GM23338 (cell line): Measurements from ENCODE around the gene RXRA. TPM values are rescaled to one million over a fixed set of nuclear protein-coding genes. Genes with fewer than 3 reads are reported as not detected.

Experiments
- ATAC-seq: fragments of 200-7000 bp; cut with Tn5 transposase; 3 replicates; pipeline ENCODE4 v1.9.1; 2020
- DNase-seq: peaks from one replicate; pipeline ENCODE4 v3.0.0-alpha.2; 2015; ENCODE audit warnings: low spot score
- H2AFZ ChIP-seq: fragments of 200-600 bp; sonication (generic); 2 replicates; pipeline ENCODE4 v1.8.0; 2016; ENCODE audit warnings: antibody characterized with exemption, mild to moderate bottlenecking, moderate library complexity
- H3F3A ChIP-seq: fragments of 200-600 bp; sonication (generic); replicated peaks from 2 replicates; pipeline ENCODE4 v1.8.0; 2017; ENCODE audit warnings: antibody characterized with exemption, mixed run types, low read depth
- H3K27ac ChIP-seq: fragments of 200-600 bp; sonication (generic); 2 replicates; pipeline ENCODE4 v1.6.1; 2016; ENCODE audit warnings: low read depth
- H3K27me3 ChIP-seq: fragments of 200-600 bp; sonication (generic); 2 replicates; pipeline ENCODE4 v1.8.0; 2016; ENCODE audit warnings: mild to moderate bottlenecking, mixed run types, moderate library complexity; ENCODE audit not compliant: insufficient read depth
- H3K36me3 ChIP-seq: fragments of 200-600 bp; sonication (generic); 2 replicates; pipeline ENCODE4 v1.8.0; 2016; ENCODE audit warnings: mild to moderate bottlenecking; ENCODE audit not compliant: insufficient read depth
- H3K4me1 ChIP-seq: fragments of 200-600 bp; sonication (generic); 2 replicates; pipeline ENCODE4 v1.8.0; 2016; ENCODE audit warnings: mild to moderate bottlenecking, moderate library complexity; ENCODE audit not compliant: insufficient read depth
- H3K4me2 ChIP-seq: fragments of 200-600 bp; sonication (generic); 2 replicates; pipeline ENCODE4 v1.7.1; 2017; ENCODE audit warnings: mixed run types
- H3K4me3 ChIP-seq: fragments of 200-600 bp; sonication (generic); 2 replicates; pipeline ENCODE4 v1.6.1; 2016; ENCODE audit warnings: mixed run types
- H3K79me2 ChIP-seq: fragments of 200-600 bp; sonication (generic); replicated peaks from 2 replicates; pipeline ENCODE4 v1.8.0; 2017; ENCODE audit warnings: mild to moderate bottlenecking; ENCODE audit not compliant: insufficient read depth
- H3K9me2 ChIP-seq: fragments of 200-600 bp; sonication (generic); 2 replicates; pipeline ENCODE4 v1.8.0; 2017; ENCODE audit not compliant: insufficient read depth
- H4K20me1 ChIP-seq: fragments of 200-600 bp; sonication (generic); replicated peaks from 2 replicates; pipeline ENCODE4 v1.8.0; 2017; ENCODE audit warnings: mild to moderate bottlenecking; ENCODE audit not compliant: insufficient read depth
- H3K27ac Mint-ChIP-seq: 2 replicates; pipeline ENCODE4 v1.8.0; 2020; ENCODE audit warnings: inconsistent platforms, mild to moderate bottlenecking, moderate library complexity, mixed read lengths
- H3K27me3 Mint-ChIP-seq: 3 replicates; pipeline ENCODE4 v1.8.0; 2022; ENCODE audit warnings: low read depth, mild to moderate bottlenecking, moderate library complexity, mixed read lengths, inconsistent platforms; ENCODE audit not compliant: insufficient read depth, poor library complexity
- H3K36me3 Mint-ChIP-seq: 3 replicates; pipeline ENCODE4 v1.8.0; 2021; ENCODE audit warnings: low read depth, mild to moderate bottlenecking, inconsistent platforms, moderate library complexity, mixed read lengths
- H3K4me1 Mint-ChIP-seq: 3 replicates; pipeline ENCODE4 v1.8.0; 2020; ENCODE audit warnings: mild to moderate bottlenecking, inconsistent platforms, mixed read lengths
- H3K4me3 Mint-ChIP-seq: 3 replicates; pipeline ENCODE4 v1.8.0; 2021; ENCODE audit warnings: moderate library complexity, mild to moderate bottlenecking, inconsistent platforms, mixed read lengths
- H3K9me3 Mint-ChIP-seq: 3 replicates; pipeline ENCODE4 v1.8.0; 2020; ENCODE audit warnings: moderate library complexity, mild to moderate bottlenecking, inconsistent platforms, mixed read lengths
- EZH2 ChIP-seq: fragments of 200-600 bp; sonication (generic); IDR thresholded peaks from one replicate; pipeline ENCODE4 v1.8.0; 2017; ENCODE audit warnings: antibody characterized with exemption, mild to moderate bottlenecking, low read depth; ENCODE audit not compliant: unreplicated experiment
- EZH2phosphoT487 ChIP-seq: fragments of 200-600 bp; sonication (generic); IDR thresholded peaks from one replicate; pipeline ENCODE4 v1.8.1; 2018; ENCODE audit warnings: antibody characterized with exemption; ENCODE audit not compliant: unreplicated experiment
- JUNB ChIP-seq: IDR thresholded peaks from one replicate; pipeline ENCODE4 v1.6.1; 2016; ENCODE audit warnings: antibody characterized with exemption; ENCODE audit not compliant: unreplicated experiment
- NANOG ChIP-seq: IDR thresholded peaks from 2 replicates; pipeline ENCODE4 v1.6.1; 2016; ENCODE audit warnings: antibody characterized with exemption, borderline replicate concordance
- ZNF331 ChIP-seq: fragments of 250-450 bp; sonication (Bioruptor Pico); IDR thresholded peaks from 2 replicates; pipeline ENCODE4 v1.5.0; 2020; ENCODE audit warnings: low read depth, mild to moderate bottlenecking, moderate library complexity
- ZNF462 ChIP-seq: fragments of 250-450 bp; sonication (Bioruptor Pico); IDR thresholded peaks from 2 replicates; pipeline ENCODE4 v1.5.0; 2020; ENCODE audit warnings: mild to moderate bottlenecking, moderate library complexity
- polyA plus RNA-seq: library from polyadenylated mRNA; unstranded; fragments of >200 nt; fragmentation: Nextera tagmentation; extraction: Ambion mirVana; gene quantifications from 2 replicates; pipeline ENCODE4 v1.2.1, GENCODE V29; 2016
- total RNA-seq: library from RNA; depleted of rRNA; stranded (reverse); fragments of >200 nt; shearing (Covaris generic); gene quantifications from 2 replicates; pipeline ENCODE4 v1.2.3, GENCODE V29; 2014
- TF ChIP-seq, protein P1 (sequence below): IDR thresholded peaks from 2 replicates; pipeline ENCODE4 v1.6.1; 2016; ENCODE audit warnings: antibody characterized with exemption

RXRA gene
- total and polyA plus RNA-seq, 2 experiments from 2014 or later: 4.9 to 17.9 TPM

DNA sequence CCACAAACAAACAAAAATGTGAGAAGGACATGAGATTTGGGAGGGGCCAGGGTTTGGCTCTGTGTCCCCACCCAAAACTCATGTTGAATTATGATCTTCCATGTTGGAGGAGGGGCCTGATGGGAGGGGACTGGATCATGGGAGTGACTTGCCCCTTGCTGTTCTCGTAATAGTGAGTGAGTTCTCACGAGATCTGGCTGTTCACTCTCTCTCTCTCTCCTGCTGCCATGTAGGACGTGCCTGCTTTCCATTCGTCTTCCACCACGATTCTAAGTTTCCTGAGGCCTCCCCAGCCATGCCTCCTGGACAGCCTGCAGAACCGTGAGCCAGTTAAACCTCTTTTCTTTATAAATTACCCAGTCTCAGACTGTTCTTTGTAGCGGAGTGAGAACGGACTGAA lies 118.7 kb downstream of the RXRA start:
- TF ChIP-seq EZH2 (no peak), ZNF331 (no peak), NANOG (no peak), JUNB (no peak), EZH2phosphoT487 (no peak), ZNF462 (CRISPR knock-in tag) (no peak)
- TF ChIP-seq, protein P1, sequence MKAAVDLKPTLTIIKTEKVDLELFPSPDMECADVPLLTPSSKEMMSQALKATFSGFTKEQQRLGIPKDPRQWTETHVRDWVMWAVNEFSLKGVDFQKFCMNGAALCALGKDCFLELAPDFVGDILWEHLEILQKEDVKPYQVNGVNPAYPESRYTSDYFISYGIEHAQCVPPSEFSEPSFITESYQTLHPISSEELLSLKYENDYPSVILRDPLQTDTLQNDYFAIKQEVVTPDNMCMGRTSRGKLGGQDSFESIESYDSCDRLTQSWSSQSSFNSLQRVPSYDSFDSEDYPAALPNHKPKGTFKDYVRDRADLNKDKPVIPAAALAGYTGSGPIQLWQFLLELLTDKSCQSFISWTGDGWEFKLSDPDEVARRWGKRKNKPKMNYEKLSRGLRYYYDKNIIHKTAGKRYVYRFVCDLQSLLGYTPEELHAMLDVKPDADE: no peak
- Histone ChIP-seq H3F3A (no peaks in the 10 kb centered on the region), H3K79me2 (no peaks in the 10 kb centered on the region), H4K20me1 (no peaks in the 10 kb centered on the region), H2AFZ (no peak overlapping the region), H3K9me2 (no peaks in the 10 kb centered on the region), H3K27me3 (no peaks in the 10 kb centered on the region), H3K4me2 (no peak overlapping the region), H3K27ac (no peak overlapping the region), H3K4me3 (no peak overlapping the region), H3K36me3 (no peaks in the 10 kb centered on the region), H3K4me1 (no peaks in the 10 kb centered on the region)
- DNase-seq (no peak), ATAC-seq (no peak)
- peaks cover 10% of the 10 kb centered on the region for H3K27me3 Mint-ChIP-seq
- peaks cover 41% of the 10 kb centered on the region for H3K9me3 Mint-ChIP-seq
- H3K4me3 Mint-ChIP-seq: no peak overlapping the region
- no peak overlapping the region for H3K27ac Mint-ChIP-seq
- peaks cover 8% of the 10 kb centered on the region; the same call in 1 of the 3 replicates for H3K36me3 Mint-ChIP-seq
- H3K4me1 Mint-ChIP-seq: no peaks in the 10 kb centered on the region
